Neural cell (in vitro differentiated cells): ENCODE measurements around the gene NLRP12. TPM values are rescaled to one million over a fixed set of nuclear protein-coding genes. Genes with fewer than 3 reads are reported as not detected.

Experiments
- H2AFZ ChIP-seq: fragments of 200-600, 300-800 bp; sonication (generic), shearing (Covaris generic); 2 replicates; pipeline ENCODE4 v1.6.0; 2014; ENCODE audit warnings: low read depth, mild to moderate bottlenecking, antibody characterized with exemption, low read length, moderate library complexity
- H3F3A ChIP-seq: fragments of 200-600 bp; shearing (Covaris generic); 2 replicates; pipeline ENCODE4 v1.6.1; 2016; ENCODE audit warnings: mild to moderate bottlenecking, moderate library complexity, mixed read lengths, antibody characterized with exemption, low read length; ENCODE audit not compliant: insufficient read depth, poor library complexity, severe bottlenecking
- H3K27ac ChIP-seq: fragments of 200-600, 300-800 bp; sonication (generic), shearing (Covaris generic); 2 replicates; pipeline ENCODE4 v1.5.1; 2014; ENCODE audit warnings: mild to moderate bottlenecking, low read length, moderate library complexity
- H3K27me3 ChIP-seq: fragments of 300-800, 200-600 bp; sonication (generic), shearing (Covaris generic); 2 replicates; pipeline ENCODE4 v1.6.0; 2014; ENCODE audit warnings: mild to moderate bottlenecking, low read depth, low read length, moderate library complexity; ENCODE audit not compliant: insufficient read depth
- H3K36me3 ChIP-seq: fragments of 300-800, 200-600 bp; sonication (generic), shearing (Covaris generic); 2 replicates; pipeline ENCODE4 v1.5.1; 2014; ENCODE audit warnings: mild to moderate bottlenecking, antibody characterized with exemption, low read length, moderate library complexity; ENCODE audit not compliant: insufficient read depth
- H3K4me2 ChIP-seq: fragments of 300-800, 200-600 bp; sonication (generic), shearing (Covaris generic); 2 replicates; pipeline ENCODE4 v1.6.0; 2014; ENCODE audit warnings: mild to moderate bottlenecking, low read length
- H3K4me3 ChIP-seq: fragments of 300-800, 200-600 bp; sonication (generic), shearing (Covaris generic); 2 replicates; pipeline ENCODE4 v1.5.1; 2014; ENCODE audit warnings: mild to moderate bottlenecking, low read length, moderate library complexity
- H3K79me2 ChIP-seq: fragments of 200-600 bp; shearing (Covaris generic); replicated peaks from 2 replicates; pipeline ENCODE4 v1.6.0; 2014; ENCODE audit warnings: mild to moderate bottlenecking, low read length, moderate library complexity; ENCODE audit not compliant: insufficient read depth
- H3K9ac ChIP-seq: fragments of 300-800, 200-600 bp; sonication (generic), shearing (Covaris generic); 2 replicates; pipeline ENCODE4 v1.6.1; 2016; ENCODE audit warnings: mild to moderate bottlenecking, low read length, mixed read lengths
- H3K9me2 ChIP-seq: fragments of 200-600 bp; shearing (Covaris generic); 2 replicates; pipeline ENCODE4 v1.6.1; 2016; ENCODE audit warnings: mild to moderate bottlenecking, low read length, mixed read lengths; ENCODE audit not compliant: insufficient read depth
- H3K9me3 ChIP-seq: fragments of 200-600, 300-800 bp; sonication (generic), shearing (Covaris generic); 2 replicates; pipeline ENCODE4 v1.6.1; 2016; ENCODE audit warnings: mild to moderate bottlenecking, mixed run types, low read length, moderate library complexity, mixed read lengths
- H4K20me1 ChIP-seq: fragments of 200-600 bp; shearing (Covaris generic); 2 replicates; pipeline ENCODE4 v1.6.1; 2016; ENCODE audit warnings: mild to moderate bottlenecking, mixed run types; ENCODE audit not compliant: insufficient read depth
- EP300 ChIP-seq: fragments of 450-650 bp; conservative IDR thresholded peaks from 2 replicates; pipeline ENCODE4 v1.6.1; 2014; ENCODE audit warnings: antibody characterized with exemption, mild to moderate bottlenecking, moderate library complexity; ENCODE audit not compliant: poor library complexity, severe bottlenecking
- EZH2 ChIP-seq: fragments of 200-600, 300-800 bp; shearing (Covaris generic), sonication (generic); IDR thresholded peaks from 2 replicates; pipeline ENCODE4 v1.6.1; 2014; ENCODE audit warnings: antibody characterized with exemption, low read length, borderline replicate concordance, mild to moderate bottlenecking; ENCODE audit not compliant: insufficient read depth, poor library complexity, severe bottlenecking
- MXI1 ChIP-seq: fragments of 450-650 bp; conservative IDR thresholded peaks from 2 replicates; pipeline ENCODE4 v1.6.1; 2014; ENCODE audit warnings: antibody characterized with exemption, mild to moderate bottlenecking; ENCODE audit not compliant: poor library complexity, severe bottlenecking
- POLR2AphosphoS5 ChIP-seq: IDR thresholded peaks from 2 replicates; pipeline ENCODE4 v1.6.1; 2012
- RAD21 ChIP-seq: fragments of 450-650 bp; conservative IDR thresholded peaks from 2 replicates; pipeline ENCODE4 v1.6.1; 2014; ENCODE audit warnings: antibody characterized with exemption, mild to moderate bottlenecking, moderate library complexity
- SMC3 ChIP-seq: fragments of 450-650 bp; conservative IDR thresholded peaks from 2 replicates; pipeline ENCODE4 v1.6.1; 2014; ENCODE audit warnings: antibody characterized with exemption, mild to moderate bottlenecking, moderate library complexity; ENCODE audit not compliant: poor library complexity
- TAF1 ChIP-seq: IDR thresholded peaks from 2 replicates; pipeline ENCODE4 v1.6.1; 2012; ENCODE audit warnings: low read depth
- polyA plus RNA-seq: library from polyadenylated mRNA; depleted of rRNA; stranded (reverse); fragments of >200 nt; gene quantifications from 2 replicates; pipeline ENCODE4 v1.2.3, GENCODE V29; 2014
- TF ChIP-seq, protein P1 (sequence below): fragments of 450-650 bp; IDR thresholded peaks from 2 replicates; pipeline ENCODE4 v1.5.1; 2014; ENCODE audit warnings: antibody characterized with exemption, mild to moderate bottlenecking, moderate library complexity; ENCODE audit not compliant: poor library complexity, severe bottlenecking
- TF ChIP-seq, protein P2 (sequence below): IDR thresholded peaks from 2 replicates; pipeline ENCODE4 v1.6.1; 2012; ENCODE audit warnings: borderline replicate concordance

The NLRP12 gene
- polyA plus RNA-seq, 1 donor from 2014 or later = not detected

DNA sequence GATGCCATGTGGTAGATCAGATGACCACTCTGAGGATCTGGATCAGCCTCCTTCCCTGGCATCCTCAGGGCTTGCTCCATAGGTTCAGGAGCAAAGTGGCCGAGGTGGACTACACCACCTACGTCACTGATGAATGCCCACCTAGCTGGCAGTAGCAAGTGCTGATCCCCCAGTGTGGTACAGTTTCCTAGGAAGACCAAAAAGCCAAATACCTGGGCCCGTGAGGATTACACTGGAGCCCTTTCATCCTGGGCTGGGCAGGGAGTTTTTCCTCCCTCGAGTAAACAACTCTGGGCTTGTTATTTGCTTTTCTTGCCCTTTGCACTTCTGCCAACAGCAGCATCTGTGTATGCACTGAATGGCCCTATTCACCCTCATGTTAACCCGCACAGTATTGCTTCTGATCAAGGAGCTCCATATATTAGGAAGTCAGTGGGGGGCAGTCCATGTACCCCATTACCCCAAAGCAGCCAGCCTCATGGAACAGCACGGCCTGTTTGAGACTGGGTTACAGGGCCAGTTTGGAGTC, 40.3 kb upstream of the NLRP12 start:
- H3K4me2 ChIP-seq = no peak overlapping the region
- H3K27me3 ChIP-seq = no peaks in the 10 kb centered on the region
- no peaks in the 10 kb centered on the region for H3K9me3 ChIP-seq
- H3F3A ChIP-seq = no peaks in the 10 kb centered on the region
- H3K9me2 ChIP-seq = no peaks in the 10 kb centered on the region
- H3K9ac ChIP-seq = no peak overlapping the region
- TF ChIP-seq SMC3 = no peak
- TF ChIP-seq TAF1 = no peak
- TF ChIP-seq, protein P1, sequence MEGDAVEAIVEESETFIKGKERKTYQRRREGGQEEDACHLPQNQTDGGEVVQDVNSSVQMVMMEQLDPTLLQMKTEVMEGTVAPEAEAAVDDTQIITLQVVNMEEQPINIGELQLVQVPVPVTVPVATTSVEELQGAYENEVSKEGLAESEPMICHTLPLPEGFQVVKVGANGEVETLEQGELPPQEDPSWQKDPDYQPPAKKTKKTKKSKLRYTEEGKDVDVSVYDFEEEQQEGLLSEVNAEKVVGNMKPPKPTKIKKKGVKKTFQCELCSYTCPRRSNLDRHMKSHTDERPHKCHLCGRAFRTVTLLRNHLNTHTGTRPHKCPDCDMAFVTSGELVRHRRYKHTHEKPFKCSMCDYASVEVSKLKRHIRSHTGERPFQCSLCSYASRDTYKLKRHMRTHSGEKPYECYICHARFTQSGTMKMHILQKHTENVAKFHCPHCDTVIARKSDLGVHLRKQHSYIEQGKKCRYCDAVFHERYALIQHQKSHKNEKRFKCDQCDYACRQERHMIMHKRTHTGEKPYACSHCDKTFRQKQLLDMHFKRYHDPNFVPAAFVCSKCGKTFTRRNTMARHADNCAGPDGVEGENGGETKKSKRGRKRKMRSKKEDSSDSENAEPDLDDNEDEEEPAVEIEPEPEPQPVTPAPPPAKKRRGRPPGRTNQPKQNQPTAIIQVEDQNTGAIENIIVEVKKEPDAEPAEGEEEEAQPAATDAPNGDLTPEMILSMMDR = no peak
- no peak for TF ChIP-seq POLR2AphosphoS5
- TF ChIP-seq, protein P2, sequence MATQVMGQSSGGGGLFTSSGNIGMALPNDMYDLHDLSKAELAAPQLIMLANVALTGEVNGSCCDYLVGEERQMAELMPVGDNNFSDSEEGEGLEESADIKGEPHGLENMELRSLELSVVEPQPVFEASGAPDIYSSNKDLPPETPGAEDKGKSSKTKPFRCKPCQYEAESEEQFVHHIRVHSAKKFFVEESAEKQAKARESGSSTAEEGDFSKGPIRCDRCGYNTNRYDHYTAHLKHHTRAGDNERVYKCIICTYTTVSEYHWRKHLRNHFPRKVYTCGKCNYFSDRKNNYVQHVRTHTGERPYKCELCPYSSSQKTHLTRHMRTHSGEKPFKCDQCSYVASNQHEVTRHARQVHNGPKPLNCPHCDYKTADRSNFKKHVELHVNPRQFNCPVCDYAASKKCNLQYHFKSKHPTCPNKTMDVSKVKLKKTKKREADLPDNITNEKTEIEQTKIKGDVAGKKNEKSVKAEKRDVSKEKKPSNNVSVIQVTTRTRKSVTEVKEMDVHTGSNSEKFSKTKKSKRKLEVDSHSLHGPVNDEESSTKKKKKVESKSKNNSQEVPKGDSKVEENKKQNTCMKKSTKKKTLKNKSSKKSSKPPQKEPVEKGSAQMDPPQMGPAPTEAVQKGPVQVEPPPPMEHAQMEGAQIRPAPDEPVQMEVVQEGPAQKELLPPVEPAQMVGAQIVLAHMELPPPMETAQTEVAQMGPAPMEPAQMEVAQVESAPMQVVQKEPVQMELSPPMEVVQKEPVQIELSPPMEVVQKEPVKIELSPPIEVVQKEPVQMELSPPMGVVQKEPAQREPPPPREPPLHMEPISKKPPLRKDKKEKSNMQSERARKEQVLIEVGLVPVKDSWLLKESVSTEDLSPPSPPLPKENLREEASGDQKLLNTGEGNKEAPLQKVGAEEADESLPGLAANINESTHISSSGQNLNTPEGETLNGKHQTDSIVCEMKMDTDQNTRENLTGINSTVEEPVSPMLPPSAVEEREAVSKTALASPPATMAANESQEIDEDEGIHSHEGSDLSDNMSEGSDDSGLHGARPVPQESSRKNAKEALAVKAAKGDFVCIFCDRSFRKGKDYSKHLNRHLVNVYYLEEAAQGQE = no peak
- TF ChIP-seq EZH2 = no peak
- TF ChIP-seq EP300 = no peak
- peaks cover 13% of the 10 kb centered on the region for H4K20me1 ChIP-seq
- H3K4me3 ChIP-seq = no peak overlapping the region
- peaks cover 11% of the 10 kb centered on the region for H3K79me2 ChIP-seq
- no peaks in the 10 kb centered on the region for H3K36me3 ChIP-seq
- H2AFZ ChIP-seq = no peak overlapping the region
- peak overlapping the region; percentile 12 for H3K27ac ChIP-seq

DNA sequence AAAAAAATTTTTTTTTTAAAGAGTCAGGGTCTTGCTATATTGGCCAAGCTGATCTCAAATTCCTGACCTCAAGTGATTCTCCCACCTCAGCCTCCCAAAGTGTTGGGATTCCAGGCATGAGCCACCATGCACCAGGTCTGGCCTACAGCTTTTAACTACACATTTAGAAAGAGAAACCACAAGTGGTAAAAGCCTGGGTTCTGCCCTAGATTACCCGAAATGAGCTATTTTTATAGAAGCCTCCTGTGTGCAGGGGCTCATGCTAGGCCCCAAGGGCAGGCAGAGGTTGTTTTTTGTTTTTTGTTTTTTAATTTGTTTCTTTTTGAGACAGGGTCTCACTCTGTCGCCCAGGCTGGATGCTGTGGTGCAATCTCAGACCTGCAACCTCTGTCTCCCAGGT, 29.6 kb upstream of the NLRP12 start:
- no peak overlapping the region for H2AFZ ChIP-seq
- H3K9me2 ChIP-seq = no peaks in the 10 kb centered on the region
- H3K36me3 ChIP-seq = no peaks in the 10 kb centered on the region
- no peak overlapping the region for H3K4me3 ChIP-seq
- no peaks in the 10 kb centered on the region for H3K9me3 ChIP-seq
- H3F3A ChIP-seq = no peaks in the 10 kb centered on the region
- TF ChIP-seq SMC3 (no peak), POLR2AphosphoS5 (no peak), RAD21 (no peak), MXI1 (no peak), TAF1 (no peak), EP300 (no peak), EZH2 (no peak)
- TF ChIP-seq, protein P1 = no peak
- TF ChIP-seq, protein P2 = no peak
- H3K27ac ChIP-seq = no peak overlapping the region
- no peak overlapping the region for H3K9ac ChIP-seq
- no peaks in the 10 kb centered on the region for H3K79me2 ChIP-seq
- H4K20me1 ChIP-seq = no peaks in the 10 kb centered on the region
- no peak overlapping the region for H3K4me2 ChIP-seq
- H3K27me3 ChIP-seq = no peaks in the 10 kb centered on the region
